HG03159 (cell line): ENCODE results near the gene PRKCB.

ENCODE experiments used
- ATAC-seq: cut with Tn5 transposase; IDR thresholded peaks from one replicate; pipeline ENCODE4 v1.9.1; 2021; ENCODE audit warnings: mild to moderate bottlenecking, moderate library complexity; ENCODE audit not compliant: unreplicated experiment

The PRKCB gene

DNA sequence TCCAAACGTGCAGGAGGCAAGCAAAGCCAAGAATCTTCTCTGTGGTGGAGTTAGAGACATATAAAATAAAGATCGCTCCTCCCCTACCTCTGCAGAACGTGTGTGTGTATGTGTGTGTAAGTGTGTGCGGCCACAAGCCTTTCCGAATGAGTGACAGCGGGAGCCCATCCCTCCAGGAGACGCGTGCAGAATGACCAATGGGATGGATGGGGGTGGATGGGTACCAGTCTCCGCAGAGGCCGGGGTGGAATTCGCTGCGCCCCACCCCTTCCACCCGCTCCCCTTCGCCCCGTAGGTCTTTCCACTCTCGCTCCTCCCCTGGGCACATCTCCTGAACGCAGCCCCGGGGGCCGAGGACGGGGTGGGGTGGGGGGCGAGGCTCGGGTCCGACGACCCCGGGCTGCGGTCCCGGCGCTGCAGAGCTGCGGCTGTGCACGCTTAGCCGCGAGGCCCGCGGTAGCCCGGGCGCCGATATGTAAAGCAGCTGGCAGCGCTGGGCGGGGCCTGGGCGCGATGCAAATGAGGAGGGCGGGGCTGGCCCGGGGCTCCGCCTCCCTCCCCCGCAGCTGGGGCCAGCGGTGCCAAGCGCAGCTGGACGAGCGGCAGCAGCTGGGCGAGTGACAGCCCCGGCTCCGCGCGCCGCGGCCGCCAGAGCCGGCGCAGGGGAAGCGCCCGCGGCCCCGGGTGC lies at the start of gene PRKCB:
Gene PRKCB, plus strand, starts transcription at position 594 of the 688 bp plus-strand sequence.
- peak; percentile 73 for ATAC-seq

DNA sequence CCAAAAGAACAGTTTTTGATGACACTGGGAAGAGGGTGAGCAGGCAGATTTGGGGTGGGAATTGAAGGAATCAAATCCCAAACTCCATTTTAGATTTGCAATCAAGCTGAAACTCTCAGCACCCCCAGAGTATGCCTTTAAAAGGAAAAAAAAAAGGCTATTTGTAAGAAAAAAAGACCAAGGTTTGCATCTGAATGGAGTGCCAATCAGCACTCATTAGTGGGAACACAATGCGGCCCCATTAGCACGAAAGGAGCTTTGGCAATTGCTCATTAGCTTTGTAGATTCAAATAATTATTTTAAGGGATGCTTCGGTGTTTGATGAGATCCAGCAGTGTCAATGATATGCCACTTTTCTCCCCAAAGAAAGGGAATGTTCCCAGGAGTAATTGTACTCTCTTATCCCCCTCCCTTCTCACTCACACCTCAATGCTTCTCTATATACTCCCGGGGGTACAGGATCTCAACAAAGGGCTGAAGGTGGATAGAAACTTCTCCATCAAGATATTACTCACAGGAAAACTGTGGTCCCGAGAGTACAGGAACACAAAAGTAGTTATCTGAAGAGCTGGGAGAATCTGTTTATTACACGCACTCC lies 48.7 kb upstream of the PRKCB start:
- ATAC-seq = no peak

DNA sequence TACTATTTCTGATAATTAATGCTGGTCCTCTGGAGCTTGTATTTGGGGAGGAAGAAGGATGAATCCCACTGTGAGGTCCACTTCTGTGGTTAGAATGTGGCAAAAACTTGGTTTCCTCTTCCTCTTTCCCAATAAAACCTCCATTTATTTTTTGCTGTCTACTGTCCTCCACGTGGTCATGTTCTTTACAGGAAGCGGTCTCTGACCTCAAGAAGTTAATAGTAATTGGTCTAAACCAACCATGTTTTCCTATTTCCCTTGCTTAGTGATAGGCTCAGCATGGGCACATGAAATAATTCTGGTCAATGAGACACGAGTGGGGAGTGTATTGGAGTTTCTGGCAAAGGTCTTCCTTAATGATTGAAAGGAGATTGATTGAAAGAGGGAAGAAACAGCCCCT lies 47.1 kb upstream of the PRKCB start:
- no peak for ATAC-seq

DNA sequence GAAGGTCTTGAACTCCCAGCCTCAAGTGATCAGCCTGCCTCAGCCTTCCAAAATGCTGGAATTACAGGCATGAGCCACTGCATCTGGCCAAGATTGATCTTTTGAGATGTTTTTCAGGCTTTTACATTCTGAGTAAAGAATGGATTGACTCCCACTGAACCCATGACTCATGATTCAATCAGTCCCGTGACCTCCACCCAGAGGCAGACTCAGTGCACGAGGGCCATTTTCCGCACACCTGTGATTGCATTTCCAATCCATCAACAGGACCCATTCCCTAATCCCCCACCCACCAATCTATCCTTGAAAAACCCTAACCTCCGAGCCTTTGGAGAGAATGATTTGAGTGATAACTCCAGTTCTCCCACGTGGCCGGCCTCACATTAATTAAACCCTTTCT lies 40.4 kb upstream of the PRKCB start:
- no peak for ATAC-seq

DNA sequence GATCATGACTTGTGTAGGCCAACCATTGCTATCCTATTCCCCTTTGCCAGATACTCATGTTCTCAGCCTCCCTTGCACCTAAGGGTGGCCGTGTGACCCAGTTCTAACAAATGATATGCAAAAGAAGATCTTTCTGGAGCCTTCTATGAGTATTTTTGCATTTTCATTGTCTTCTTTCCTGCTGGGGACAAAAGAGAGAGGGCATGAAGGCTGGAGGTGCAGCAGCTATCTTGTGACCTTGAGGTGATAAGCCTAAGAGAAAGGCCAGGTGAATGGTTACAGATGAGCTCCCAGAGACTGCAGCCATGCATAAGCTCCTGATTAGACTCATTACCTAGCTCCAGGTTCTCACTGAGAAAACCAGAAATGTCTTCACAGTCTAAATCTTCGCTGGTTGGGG lies 38.8 kb upstream of the PRKCB start:
- no peak for ATAC-seq

DNA sequence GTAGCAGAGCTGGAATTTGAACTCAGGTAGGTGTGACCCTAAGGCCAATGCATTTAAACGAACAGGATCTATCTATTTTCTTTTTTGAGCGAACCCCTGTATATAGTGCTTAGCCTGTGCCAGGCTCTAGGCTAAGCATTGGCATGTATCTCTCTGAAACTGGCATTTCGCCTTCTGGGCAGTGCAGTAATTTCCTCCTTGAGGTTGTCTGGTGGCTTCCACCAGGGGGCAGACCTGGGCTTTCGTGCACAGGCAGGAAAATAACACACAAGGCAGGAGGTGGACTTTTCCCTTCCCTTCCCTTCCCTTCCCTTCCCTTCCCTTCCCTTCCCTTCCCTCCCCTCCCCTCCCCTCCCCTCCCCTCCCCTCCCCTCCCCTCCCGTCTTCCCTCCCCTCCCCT lies 34.4 kb upstream of the PRKCB start:
- no peak for ATAC-seq

DNA sequence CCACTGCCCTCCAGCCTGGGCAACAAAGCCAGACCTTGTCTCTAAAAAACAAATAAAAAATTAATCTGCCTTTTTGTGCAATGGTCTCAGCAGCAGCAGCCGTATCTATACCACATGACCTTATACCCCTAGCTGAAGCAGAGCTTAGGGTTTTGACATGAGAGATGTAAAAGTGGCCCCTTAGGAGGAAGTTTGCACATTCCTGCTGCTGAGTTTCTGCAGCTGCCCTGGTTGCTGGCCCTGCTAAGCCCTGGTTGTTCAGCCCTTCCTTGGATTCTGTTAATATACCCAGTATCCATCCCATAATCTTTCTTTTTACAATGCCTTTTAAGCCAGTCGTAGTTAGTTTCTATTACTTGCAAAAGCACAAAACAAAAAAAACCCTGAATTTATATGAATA lies 33.0 kb upstream of the PRKCB start:
- no peak for ATAC-seq

DNA sequence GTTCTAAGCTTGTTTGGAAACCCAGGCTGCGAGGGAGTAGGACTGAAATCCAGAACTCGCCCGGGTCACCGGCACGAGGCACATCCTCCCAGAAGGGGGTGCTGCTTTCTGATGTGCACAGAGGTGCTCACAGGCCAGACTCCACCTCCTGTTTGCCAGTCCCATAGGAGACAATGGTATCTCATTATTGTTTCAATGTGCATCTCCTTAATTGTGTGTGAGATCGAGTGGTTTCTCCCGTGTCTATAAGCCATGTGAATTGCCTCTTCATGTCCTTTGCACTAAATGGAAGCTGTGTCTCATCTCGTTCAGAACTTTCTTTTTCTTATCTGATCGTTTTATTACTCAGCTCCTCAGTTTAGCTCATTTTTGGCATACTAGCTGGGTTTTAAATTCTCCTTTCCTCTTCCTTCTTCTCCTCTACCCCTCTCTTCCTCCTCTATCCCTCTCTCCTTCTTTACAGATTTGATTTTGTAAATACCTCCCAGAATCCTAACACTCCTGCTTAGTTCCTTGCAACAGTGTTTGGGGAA lies 32.1 kb upstream of the PRKCB start:
- peak; percentile 65 for ATAC-seq

DNA sequence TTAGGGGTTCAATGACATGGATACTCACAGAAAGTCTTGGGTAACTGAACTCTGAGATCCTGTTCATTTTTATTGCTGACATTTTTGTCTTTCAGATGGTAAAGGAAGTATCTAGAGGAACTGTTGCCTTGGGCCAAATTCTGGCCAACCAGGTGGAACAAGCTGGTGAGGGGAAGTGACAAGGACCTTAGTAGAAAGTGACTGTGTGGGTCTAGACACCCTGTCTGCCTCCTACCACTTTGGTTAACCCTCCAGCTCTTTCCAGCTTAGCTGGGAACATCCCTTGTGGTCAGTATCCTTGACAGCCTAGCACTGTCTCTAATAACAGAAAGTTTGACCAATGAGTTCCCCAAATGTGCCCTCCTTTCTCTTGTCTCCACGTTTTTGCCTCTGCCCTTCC lies 28.8 kb upstream of the PRKCB start:
- no peak for ATAC-seq

DNA sequence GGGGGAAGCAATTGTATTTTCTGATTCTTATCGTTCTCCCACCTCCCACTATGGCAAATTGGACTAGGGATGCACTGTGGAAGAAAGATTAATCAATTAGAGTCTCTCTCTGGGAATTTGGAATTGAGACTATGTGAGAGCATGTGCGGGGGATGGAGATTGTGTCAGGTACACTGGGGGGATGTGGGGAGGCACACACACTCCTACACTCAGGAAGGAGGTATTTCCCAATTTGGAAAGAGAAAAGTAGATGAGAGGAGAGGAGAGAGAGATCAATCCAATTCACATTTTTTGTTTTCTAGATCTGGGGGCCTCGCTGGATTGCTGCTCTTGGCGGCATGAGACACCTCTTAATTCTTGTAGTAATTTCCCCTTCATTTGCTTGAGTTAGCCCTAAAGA lies 14.3 kb upstream of the PRKCB start:
- ATAC-seq = no peak

DNA sequence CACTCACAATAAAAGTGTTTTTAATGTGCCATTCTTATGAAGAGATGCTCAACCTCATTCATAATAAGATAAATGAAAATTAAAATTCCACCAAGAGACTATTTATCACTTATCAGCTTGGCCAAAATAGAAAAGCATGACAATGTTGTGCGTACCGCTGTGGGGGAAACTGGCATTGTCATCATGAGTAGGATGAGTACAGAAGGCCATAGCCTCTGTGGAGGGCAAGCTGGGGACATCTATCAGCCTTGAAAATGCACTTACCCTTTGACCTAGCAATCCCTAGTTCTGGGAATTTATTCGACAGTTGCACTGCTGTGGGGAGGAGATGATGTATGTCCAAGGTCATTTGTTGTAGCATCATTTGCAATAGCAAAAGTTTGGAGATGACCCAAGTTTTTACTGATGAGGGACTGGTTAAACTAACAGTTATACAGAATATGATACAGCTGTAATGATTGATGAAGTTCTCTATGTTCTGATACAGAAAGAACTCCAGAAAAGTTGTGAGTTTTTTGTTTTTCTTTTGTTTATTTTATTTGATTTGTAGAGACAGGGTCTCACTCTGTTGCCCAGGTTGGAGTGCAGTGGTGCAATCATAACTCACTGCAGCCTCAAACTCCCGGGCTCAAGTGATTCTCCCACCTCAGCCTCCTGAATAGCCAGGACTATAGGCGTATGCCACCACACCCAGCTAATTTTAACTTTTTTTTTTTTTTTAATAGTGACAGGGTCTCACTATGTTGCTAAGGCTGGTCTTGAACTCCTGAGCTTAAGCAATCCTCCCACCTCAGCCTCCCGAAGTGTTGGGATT lies 13.7 kb upstream of the PRKCB start:
- ATAC-seq = no peak

DNA sequence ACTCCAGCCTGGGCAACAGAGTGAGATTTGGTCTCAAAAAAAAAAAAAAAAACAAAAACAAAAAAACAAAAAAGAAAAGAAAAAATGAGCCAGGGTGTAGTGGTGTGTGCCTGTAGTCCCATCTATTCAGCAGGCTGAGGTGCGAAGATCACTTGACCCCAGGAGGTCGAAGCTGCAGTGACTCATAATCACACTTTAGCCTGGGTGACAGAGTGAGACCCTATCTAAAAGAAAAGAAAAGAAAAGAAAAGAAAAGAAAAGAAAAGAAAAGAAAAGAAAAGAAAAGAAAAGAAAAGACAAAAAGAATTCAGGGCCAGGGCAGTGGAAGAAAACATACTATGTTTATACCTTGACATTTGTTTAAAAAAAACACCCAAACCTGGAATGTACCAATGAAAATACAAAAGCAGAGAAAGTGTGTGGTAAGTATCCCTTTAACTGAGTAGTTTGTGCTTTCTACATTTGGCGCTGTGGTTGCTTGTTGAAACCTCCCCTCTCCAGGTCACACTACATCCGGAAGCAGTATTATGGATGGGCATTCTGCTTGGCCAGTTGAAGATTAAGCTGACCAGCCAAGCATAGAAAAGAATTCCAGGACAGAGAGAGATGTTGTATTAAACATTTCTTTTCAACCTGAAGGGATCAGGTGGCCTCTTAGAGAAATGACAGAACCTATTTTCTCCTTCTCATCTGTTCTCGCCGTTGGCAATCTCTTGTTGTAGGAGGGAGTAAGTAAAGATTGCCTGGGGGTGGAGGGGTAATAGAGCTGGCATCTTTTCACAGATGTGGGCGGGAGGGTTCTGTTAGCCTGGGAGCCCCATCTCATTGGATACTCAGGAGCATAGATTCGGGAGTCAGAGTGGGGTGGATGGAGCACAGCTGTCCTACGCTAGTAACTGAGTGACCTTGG lies 12.1 kb upstream of the PRKCB start:
- no peak for ATAC-seq

DNA sequence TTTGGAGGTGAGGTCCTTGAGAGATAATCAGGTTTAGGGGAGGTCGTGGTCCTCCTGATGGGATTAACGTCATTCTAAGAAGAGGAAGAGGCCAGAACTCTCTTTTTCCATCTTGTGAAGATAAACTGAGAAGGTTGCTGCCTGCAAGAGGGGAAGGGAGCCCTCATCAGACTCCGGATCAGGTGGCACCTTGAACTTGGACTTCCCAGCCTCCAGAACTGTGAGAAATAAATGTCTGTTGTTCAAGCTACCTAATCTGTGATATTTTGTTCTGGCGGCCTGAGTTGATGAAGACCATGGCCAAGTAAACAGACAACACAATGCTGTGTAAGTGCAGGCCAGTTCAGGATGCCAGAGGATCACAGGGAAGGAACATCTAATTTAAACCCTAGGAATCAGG lies 10.9 kb upstream of the PRKCB start:
- no peak for ATAC-seq

DNA sequence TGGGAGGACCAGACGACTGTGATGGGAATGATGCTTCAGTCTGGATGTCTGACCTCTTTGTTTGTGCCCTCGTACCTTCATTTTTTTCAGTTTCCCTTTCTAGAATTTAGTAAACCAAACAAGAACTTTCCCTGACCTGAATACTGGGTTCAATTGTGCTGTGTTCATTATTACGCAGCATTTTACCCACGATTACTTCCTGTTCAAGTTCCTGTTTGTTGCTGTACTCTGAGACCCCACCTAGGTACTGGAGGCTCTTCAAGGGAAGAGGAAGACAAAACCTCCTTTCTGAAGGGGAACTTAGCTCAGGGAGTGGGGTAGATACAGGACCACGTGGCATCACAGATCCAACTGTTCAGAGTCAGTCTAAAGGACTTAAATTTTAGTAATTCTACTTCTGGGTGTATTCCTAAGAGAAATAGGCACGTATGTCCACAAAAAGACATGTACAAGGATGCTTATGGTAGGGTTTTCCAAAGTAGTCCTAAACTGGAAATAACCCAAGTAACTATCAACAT lies 9.2 kb upstream of the PRKCB start:
- peak; percentile 84 for ATAC-seq

DNA sequence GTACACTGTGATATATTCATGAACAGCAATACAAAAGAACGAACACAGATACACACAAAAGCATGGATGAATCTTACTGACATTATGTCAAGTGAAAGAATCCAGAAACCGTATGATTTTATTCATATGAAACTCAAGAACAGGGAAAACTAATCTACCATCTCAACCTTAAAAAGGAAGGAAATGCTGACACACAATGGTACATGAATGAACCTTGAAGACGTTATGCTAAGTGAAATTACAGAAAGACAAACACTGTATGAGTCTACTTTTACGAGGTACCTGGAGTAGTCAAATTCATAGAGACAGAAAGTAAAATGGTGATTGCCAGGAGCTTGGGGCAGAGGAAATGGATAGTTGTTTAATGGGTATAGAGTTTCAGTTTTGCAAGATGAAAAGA lies 8.7 kb upstream of the PRKCB start:
- ATAC-seq = peak; percentile 50

DNA sequence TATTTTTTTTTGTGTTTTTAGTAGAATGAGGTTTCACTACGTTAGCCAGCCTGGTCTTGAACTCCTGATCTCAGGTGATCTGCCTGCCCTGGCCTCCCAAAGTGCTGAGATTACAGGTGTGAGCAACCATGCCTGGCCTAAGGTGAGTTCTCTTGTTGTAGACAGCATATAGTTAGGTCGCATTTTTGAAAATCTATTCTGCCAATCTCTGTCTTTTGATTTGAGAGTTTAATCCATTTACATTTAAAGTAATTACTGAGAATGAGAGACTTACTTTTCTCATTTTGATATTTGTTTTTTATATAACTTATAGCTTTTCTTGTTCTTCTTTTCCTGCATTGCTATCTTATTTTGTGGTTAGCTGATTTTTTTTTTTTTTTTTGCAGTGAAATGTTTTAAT lies 6.3 kb upstream of the PRKCB start:
- no peak for ATAC-seq

DNA sequence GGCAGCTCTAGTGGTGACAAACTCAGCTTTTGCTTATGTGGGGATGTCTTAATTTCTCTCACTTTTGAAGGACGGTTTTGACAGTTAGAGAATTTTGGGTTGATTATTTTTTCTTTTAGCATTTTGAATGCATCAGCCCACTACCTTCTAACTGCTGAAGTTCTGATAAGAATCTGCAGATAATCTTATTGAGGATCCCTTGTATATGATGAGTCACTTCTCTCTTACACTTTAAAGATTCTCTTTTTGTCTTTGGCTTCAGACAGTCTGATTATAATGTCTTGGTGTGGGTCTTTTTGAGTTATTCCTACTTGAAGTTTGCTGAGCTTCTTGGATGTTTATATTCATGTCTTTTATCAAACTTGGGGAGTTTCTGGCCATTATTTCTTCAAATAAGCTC lies 5.5 kb upstream of the PRKCB start:
- ATAC-seq = no peak

DNA sequence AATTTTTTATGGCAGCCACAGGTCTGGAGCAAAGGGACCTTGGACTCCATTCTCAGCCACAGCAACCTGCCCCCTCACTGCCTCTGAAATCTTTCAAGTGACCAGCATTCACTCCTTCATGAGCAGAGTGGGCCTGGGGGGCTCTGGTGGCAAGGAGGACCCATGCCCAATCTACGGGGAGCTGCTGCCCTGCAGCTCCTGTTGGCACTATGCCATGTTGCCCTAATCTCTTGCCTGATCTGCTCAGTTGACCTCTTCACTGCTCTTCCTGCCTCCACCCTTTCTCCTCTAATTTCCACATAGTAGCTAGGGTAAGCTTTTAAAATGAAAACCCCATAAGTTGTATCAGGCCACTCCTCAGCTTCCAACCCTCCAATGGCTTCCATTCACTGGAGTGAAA lies 2.9 kb upstream of the PRKCB start:
- no peak for ATAC-seq

DNA sequence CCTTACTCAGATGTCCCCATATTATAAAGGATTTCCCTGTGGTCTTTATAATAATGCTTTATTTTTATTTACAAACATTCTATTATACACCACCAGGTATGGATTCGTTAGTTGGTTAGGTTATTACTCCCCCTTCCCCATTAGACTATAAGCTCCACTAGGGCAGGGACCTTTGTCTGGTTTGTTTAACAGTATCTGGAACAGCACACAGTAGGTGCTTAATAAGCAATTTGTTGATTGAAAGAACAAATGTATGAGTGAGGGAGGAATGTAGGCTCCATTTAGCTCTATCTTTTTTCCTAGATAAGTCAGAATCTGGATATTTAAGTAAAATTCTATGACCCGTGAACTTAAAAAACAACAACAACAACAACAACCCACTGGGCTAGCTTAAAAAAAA lies 2.3 kb upstream of the PRKCB start:
- no peak for ATAC-seq

DNA sequence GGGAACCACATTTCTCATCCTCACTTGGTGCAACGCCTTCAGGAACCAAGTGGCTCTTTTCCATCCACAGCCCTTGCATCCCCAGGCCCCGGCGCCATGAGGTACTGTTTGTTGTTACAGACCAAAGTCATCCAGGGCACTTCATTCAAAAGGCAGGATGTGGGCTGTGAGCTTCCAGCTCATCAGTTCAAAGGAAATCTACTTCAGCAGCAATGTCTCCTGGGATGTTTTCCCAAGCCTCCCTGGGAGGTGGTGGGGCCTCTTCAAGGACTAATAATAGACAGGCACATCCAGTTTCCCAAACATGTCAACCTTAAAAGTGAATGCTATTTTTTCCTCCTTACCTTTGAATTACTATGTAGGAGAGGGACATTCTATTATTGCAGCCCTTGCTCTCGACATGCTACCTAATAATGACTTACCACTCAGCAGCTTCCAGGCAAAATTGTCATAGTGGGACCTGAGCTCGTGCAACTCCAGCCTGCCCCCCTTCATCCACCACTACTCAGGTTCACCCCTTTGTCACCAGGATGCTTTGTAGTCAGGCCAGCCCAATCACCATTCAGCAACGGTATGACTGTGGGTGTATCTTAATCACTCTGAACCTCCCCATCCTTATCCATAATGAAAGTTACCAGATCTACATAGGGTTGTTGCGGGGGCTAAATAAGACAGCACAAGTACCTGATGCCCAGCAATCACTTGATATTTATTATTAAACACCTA lies 1.7 kb upstream of the PRKCB start:
- no peak for ATAC-seq
